Neural progenitor cell (in vitro differentiated cells): ENCODE data around the gene SEMA4G. TPM values are rescaled to one million over a fixed set of nuclear protein-coding genes. Genes with fewer than 3 reads are reported as not detected.

Experiments
- DNase-seq: peaks from one replicate; pipeline ENCODE4 v3.0.0-alpha.2; 2016; ENCODE audit warnings: low spot score
- H2AFZ ChIP-seq: fragments of 200-600 bp; sonication (generic); replicated peaks from 2 replicates; pipeline ENCODE4 v1.6.1; 2016; ENCODE audit warnings: antibody characterized with exemption
- H3F3A ChIP-seq: fragments of 200-600 bp; sonication (generic); 2 replicates; pipeline ENCODE4 v1.6.1; 2016; ENCODE audit warnings: antibody characterized with exemption, low read depth
- H3K27ac ChIP-seq: fragments of 200-600 bp; sonication (generic); 2 replicates; pipeline ENCODE4 v1.5.1; 2016; ENCODE audit warnings: mild to moderate bottlenecking
- H3K27me3 ChIP-seq: fragments of 200-600 bp; sonication (generic); 2 replicates; pipeline ENCODE4 v1.6.1; 2016; ENCODE audit warnings: mild to moderate bottlenecking, moderate library complexity
- H3K36me3 ChIP-seq: fragments of 200-600 bp; sonication (generic); 2 replicates; pipeline ENCODE4 v1.5.1; 2016
- H3K4me1 ChIP-seq: fragments of 200-600 bp; sonication (generic); 2 replicates; pipeline ENCODE4 v1.6.1; 2016; ENCODE audit warnings: mixed run types
- H3K4me2 ChIP-seq: fragments of 200-600 bp; sonication (generic); 2 replicates; pipeline ENCODE4 v1.6.1; 2016
- H3K4me3 ChIP-seq: fragments of 200-600 bp; sonication (generic); 2 replicates; pipeline ENCODE4 v1.5.1; 2016
- H3K79me2 ChIP-seq: fragments of 200-600 bp; sonication (generic); 2 replicates; pipeline ENCODE4 v1.6.1; 2016; ENCODE audit warnings: low read depth
- H3K9ac ChIP-seq: fragments of 200-600 bp; sonication (generic); 2 replicates; pipeline ENCODE4 v1.6.1; 2016
- H3K9me3 ChIP-seq: fragments of 200-600 bp; sonication (generic); 2 replicates; pipeline ENCODE4 v1.5.1; 2016; ENCODE audit warnings: low read depth
- H4K20me1 ChIP-seq: fragments of 200-600 bp; sonication (generic); 2 replicates; pipeline ENCODE4 v1.6.1; 2016; ENCODE audit warnings: low read depth
- H3K27ac Mint-ChIP-seq: 3 replicates; pipeline ENCODE4 v1.8.0; 2021; ENCODE audit warnings: mixed read lengths
- H3K27me3 Mint-ChIP-seq: 2 replicates; pipeline ENCODE4 v1.8.0; 2022; ENCODE audit warnings: low read depth, mild to moderate bottlenecking, inconsistent platforms, moderate library complexity, mixed read lengths; ENCODE audit not compliant: insufficient read depth
- H3K36me3 Mint-ChIP-seq: 3 replicates; pipeline ENCODE4 v1.8.0; 2021; ENCODE audit warnings: mixed read lengths
- H3K4me1 Mint-ChIP-seq: 3 replicates; pipeline ENCODE4 v1.8.0; 2021; ENCODE audit warnings: mixed read lengths
- H3K4me3 Mint-ChIP-seq: 3 replicates; pipeline ENCODE4 v1.8.0; 2021; ENCODE audit warnings: mild to moderate bottlenecking, moderate library complexity, mixed read lengths
- H3K9me3 Mint-ChIP-seq: 3 replicates; pipeline ENCODE4 v1.8.0; 2020; ENCODE audit warnings: mixed read lengths
- CTCF ChIP-seq: fragments of 200-600 bp; sonication (generic); IDR thresholded peaks from 2 replicates; pipeline ENCODE4 v1.5.1; 2017; ENCODE audit warnings: antibody characterized with exemption, mild to moderate bottlenecking
- EZH2 ChIP-seq: fragments of 200-600 bp; sonication (generic); IDR thresholded peaks from 2 replicates; pipeline ENCODE4 v1.6.1; 2017; ENCODE audit warnings: antibody characterized with exemption, mild to moderate bottlenecking, moderate library complexity
- EZH2phosphoT487 ChIP-seq: fragments of 200-600 bp; sonication (generic); IDR thresholded peaks from 2 replicates; pipeline ENCODE4 v1.6.1; 2017; ENCODE audit warnings: antibody characterized with exemption
- microRNA counts: library from miRNA; unstranded; fragments of <30 nt; microRNA quantifications from one replicate; lab custom pipeline; 2016
- microRNA-seq: library from miRNA; unstranded; fragments of <30 nt; microRNA quantifications from one replicate; pipeline ENCODE4, GENCODE V29; 2016
- small RNA-seq: library from RNA; depleted of rRNA; stranded (forward); fragments of <200 nt; gene quantifications from one replicate; pipeline ENCODE3, GENCODE V24; 2015
- total RNA-seq: library from RNA; depleted of rRNA; stranded (reverse); fragments of >200 nt; gene quantifications from 2 replicates; pipeline ENCODE4 v1.2.3, GENCODE V29; 2015; ENCODE audit warnings: low replicate concordance

SEMA4G gene
- total RNA-seq, 1 donor from 2014 or later: 2.3 TPM

GRCh38 chr10:101016814-101017213, 47.5 kb downstream of the SEMA4G start:
- no peak for TF ChIP-seq CTCF
- no peak for TF ChIP-seq EZH2
- no peak for TF ChIP-seq EZH2phosphoT487
- no peak overlapping the region for H3K4me2 ChIP-seq
- H3K27ac ChIP-seq: no peak overlapping the region
- H3K9ac ChIP-seq: no peak overlapping the region
- Mint-ChIP-seq H3K4me3 (no peak overlapping the region), H3K4me1 (peaks cover 37% of the 10 kb centered on the region), H3K27me3 (peaks cover 33% of the 10 kb centered on the region), H3K36me3 (no peaks in the 10 kb centered on the region), H3K9me3 (no peaks in the 10 kb centered on the region), H3K27ac (no peak overlapping the region)
- no peak overlapping the region for H2AFZ ChIP-seq
- no peak overlapping the region for H3K4me3 ChIP-seq
- peaks cover 15% of the 10 kb centered on the region for H3F3A ChIP-seq
- H3K27me3 ChIP-seq: peaks cover 71% of the 10 kb centered on the region
- no peaks in the 10 kb centered on the region for H4K20me1 ChIP-seq
- DNase-seq: no peak
- H3K4me1 ChIP-seq: peaks cover 12% of the 10 kb centered on the region
- H3K9me3 ChIP-seq: no peaks in the 10 kb centered on the region
- no peaks in the 10 kb centered on the region for H3K36me3 ChIP-seq
- H3K79me2 ChIP-seq: no peaks in the 10 kb centered on the region

GRCh38 chr10:101018118-101018599, 48.9 kb downstream of the SEMA4G start:
- Mint-ChIP-seq H3K4me1 (peaks cover 32% of the 10 kb centered on the region), H3K36me3 (no peaks in the 10 kb centered on the region), H3K27me3 (peaks cover 33% of the 10 kb centered on the region), H3K9me3 (no peaks in the 10 kb centered on the region), H3K4me3 (no peak overlapping the region), H3K27ac (no peak overlapping the region)
- Histone ChIP-seq H3K27ac (no peak overlapping the region), H3K4me3 (peak overlapping the region; percentile 26), H3K4me2 (peak overlapping the region; percentile 62), H4K20me1 (no peaks in the 10 kb centered on the region), H3K27me3 (peaks cover 71% of the 10 kb centered on the region), H3F3A (peaks cover 8% of the 10 kb centered on the region), H3K36me3 (no peaks in the 10 kb centered on the region), H3K79me2 (no peaks in the 10 kb centered on the region), H2AFZ (peak overlapping the region; percentile 30), H3K9me3 (no peaks in the 10 kb centered on the region), H3K9ac (no peak overlapping the region), H3K4me1 (peaks cover 9% of the 10 kb centered on the region)
- TF ChIP-seq EZH2phosphoT487 (peak; percentile 70), CTCF (no peak), EZH2 (peak; percentile 82)
- peak; percentile 49 for DNase-seq

- H3K9ac ChIP-seq: no peak overlapping the region
- peaks cover 71% of the 10 kb centered on the region for H3K27me3 ChIP-seq
- H2AFZ ChIP-seq: peak overlapping the region; percentile 30
- H3K27ac ChIP-seq: no peak overlapping the region
- no peaks in the 10 kb centered on the region for H4K20me1 ChIP-seq
- H3K9me3 ChIP-seq: no peaks in the 10 kb centered on the region
- peak overlapping the region; percentile 26 for H3K4me3 ChIP-seq
- H3K4me3 Mint-ChIP-seq: no peak overlapping the region
- peak; percentile 93 for DNase-seq
- H3K4me2 ChIP-seq: peak overlapping the region; percentile 62
- H3K4me1 Mint-ChIP-seq: peaks cover 28% of the 10 kb centered on the region
- peaks cover 9% of the 10 kb centered on the region for H3K4me1 ChIP-seq
- no peaks in the 10 kb centered on the region for H3K36me3 ChIP-seq
- H3F3A ChIP-seq: peaks cover 8% of the 10 kb centered on the region
- no peaks in the 10 kb centered on the region for H3K79me2 ChIP-seq
- peaks cover 33% of the 10 kb centered on the region for H3K27me3 Mint-ChIP-seq
- TF ChIP-seq CTCF (peak; percentile 83), EZH2 (peak; percentile 33), EZH2phosphoT487 (peak; percentile 60)
- H3K9me3 Mint-ChIP-seq: no peaks in the 10 kb centered on the region
- no peak overlapping the region for H3K27ac Mint-ChIP-seq
- no peaks in the 10 kb centered on the region for H3K36me3 Mint-ChIP-seq
These were observed 49.5 kb downstream of the SEMA4G start for GRCh38 chr10:101018600-101019439.

MicroRNA genes within 50 kb of the gene (microRNA counts, 767-probe panel; counts per million panel counts)
- microRNA hsa-miR-608 (lab: Ali Mortazavi, UCI): 460 counts per million, percentile 90 among the panel's probes with 10 or more counts

Small RNA genes lying within 50 kb of the gene (microRNA-seq; reads per million reads assigned to microRNA genes)
- gene MIR608: not detected

Small RNA genes lying within 50 kb of the gene (small RNA-seq; reads per million reads assigned to genes)
- gene MIR608: not detected

Other genes with a start within 250 kb of the SEMA4G start
- gene PAX2, start 223.9 kb upstream of the SEMA4G start, total RNA-seq: 0.06 and 0.34 TPM in 2 replicates
- 15.5 and 19.5 TPM in 2 replicates for gene SLF2, start 56.5 kb upstream of the SEMA4G start, total RNA-seq
- gene MRPL43, start 18.0 kb downstream of the SEMA4G start, total RNA-seq: 24.5 and 55.8 TPM in 2 replicates
- 6.4 and 7.1 TPM in 2 replicates for gene TWNK, start 18.0 kb downstream of the SEMA4G start, total RNA-seq
- gene LZTS2, start 30.3 kb downstream of the SEMA4G start, total RNA-seq: 34.7 and 111 TPM in 2 replicates
- 0.25 TPM in 1 of 2 replicates, not detected in the other for gene PDZD7, start 61.6 kb downstream of the SEMA4G start, total RNA-seq
- gene SFXN3, start 61.7 kb downstream of the SEMA4G start, total RNA-seq: 0.09 TPM in 1 of 2 replicates, not detected in the other
- 0.77 and 1.8 TPM in 2 replicates for gene KAZALD1, start 92.5 kb downstream of the SEMA4G start, total RNA-seq
- gene TLX1, start 161.8 kb downstream of the SEMA4G start, total RNA-seq: not detected in 2 replicates